ENCODE measurements around the gene CCDC197. TPM values are rescaled to one million over a fixed set of nuclear protein-coding genes. Genes with fewer than 3 reads are reported as not detected.

CCDC197 gene
- total RNA-seq, 1 experiment from 2014 or later = not detected

- Histone ChIP-seq H4K8ac (replicated peaks; ENCODE audit: insufficient read length, low read depth, low read length) (no peak overlapping the region), H2BK5ac (ENCODE audit: insufficient read length, low read length) (no peak overlapping the region), H2BK15ac (ENCODE audit: low read depth, low read length) (no peak overlapping the region), H3K9me3 (ENCODE audit: control insufficient read depth, low read depth, low read length) (no peaks in the 10 kb centered on the region), H3K79me1 (ENCODE audit: insufficient read depth, low read depth, low read length, poor library complexity, severe bottlenecking) (no peaks in the 10 kb centered on the region), H3K4me1 (ENCODE audit: insufficient read depth, low read length) (no peaks in the 10 kb centered on the region), H3T11ph (ENCODE audit: low read length) (no peak overlapping the region), H3K27ac (ENCODE audit: insufficient read length, low read depth, low read length) (no peak overlapping the region), H2AFZ (ENCODE audit: low read length) (no peak overlapping the region), H3K56ac (ENCODE audit: insufficient read length, low read depth, low read length) (no peak overlapping the region), H3K4me2 (ENCODE audit: insufficient read depth, insufficient read length, low read length) (no peak overlapping the region), H4K91ac (ENCODE audit: insufficient read length, low read depth, low read length) (no peak overlapping the region), H4K20me1 (ENCODE audit: control insufficient read depth, insufficient read depth, insufficient read length) (no peaks in the 10 kb centered on the region), H2BK20ac (ENCODE audit: low read depth, low read length, poor library complexity, severe bottlenecking) (no peak overlapping the region), H3K18ac (ENCODE audit: insufficient read length, low read depth, low read length) (no peak overlapping the region), H3K27me3 (ENCODE audit: insufficient read depth, low read length) (no peaks in the 10 kb centered on the region), H3K4ac (ENCODE audit: low read depth, low read length) (no peak overlapping the region), H4K5ac (ENCODE audit: insufficient read length, low read depth, low read length) (no peak overlapping the region), H2AK5ac (ENCODE audit: insufficient read length, low read length) (no peak overlapping the region), H3K9ac (ENCODE audit: extremely low read depth, insufficient read length, low read length) (no peak overlapping the region), H2BK120ac (ENCODE audit: low read depth, low read length, poor library complexity, severe bottlenecking) (no peak overlapping the region), H3K14ac (ENCODE audit: insufficient read depth, low read length) (no peak overlapping the region), H3K23me2 (ENCODE audit: insufficient read length, low read depth, low read length, poor library complexity, severe bottlenecking) (no peaks in the 10 kb centered on the region), H2BK12ac (ENCODE audit: insufficient read length, low read depth, low read length) (no peak overlapping the region), H3K23ac (ENCODE audit: insufficient read length, low read depth, low read length) (no peak overlapping the region), H3K79me2 (ENCODE audit: insufficient read depth, low read length) (no peaks in the 10 kb centered on the region)
- TF ChIP-seq CTCF (conservative IDR thresholded peaks at IDR 0.05) = 0 out of 3 replicates have a peak, but pooled peaks have one; percentile 18
- Mint-ChIP-seq H3K4me1 (peaks cover 3 to 18% of the 10 kb centered on the region in 2 experiments; a peak in 3 of 4 replicates), H3K4me3 (no peak overlapping the region), H3K27ac (no peak overlapping the region), H3K27me3 (ENCODE audit: low read depth) (peaks cover 19% of the 10 kb centered on the region), H3K36me3 (ENCODE audit: insufficient read depth in 1 of 3, low read depth in 3 of 3) (no peaks in the 10 kb centered on the region), H3K9me3 (no peaks in the 10 kb centered on the region; a peak in 1 of 5 replicates)
- WGBS (ENCODE audit: extremely low coverage, insufficient read length, low lambda C conversion rate) = no CpG with 5 or more reads among the region's 2 CpGs
- no peak for DNase-seq
Measured at GRCh38 chr14:94015223-94015622, 18.1 kb downstream of the CCDC197 start.

All from H9 (cell line).